Psoas muscle (tissue), 8 donors: ENCODE data around the gene ITGAL. TPM values are rescaled to one million over a fixed set of nuclear protein-coding genes. Genes with fewer than 3 reads are reported as not detected.

Source experiments
- ATAC-seq, 4 donors: fragments of 200-7000 bp; cut with Tn5 transposase; one replicate each; pipeline ENCODE4 v1.9.1; 2020; ENCODE audit warnings: moderate library complexity in 3 of 4, mild to moderate bottlenecking in 2 of 4
- DNase-seq, 2 donors: peaks; one replicate each; pipeline ENCODE4 v3.0.0-alpha.2; 2020
- H3K27ac ChIP-seq: fragments of 200-600 bp; one replicate; pipeline ENCODE4 v1.8.0; 2022
- H3K27me3 ChIP-seq, 3 donors: fragments of 200-600 bp in 1 of 3; one replicate each; pipeline versions ENCODE4 v1.6.1 to v1.8.0; 2013 to 2022; ENCODE audit warnings: low read length in 2 of 3, mild to moderate bottlenecking in 2 of 3, moderate library complexity in 1 of 3; ENCODE audit not compliant: insufficient read depth in 3 of 3
- H3K36me3 ChIP-seq, 2 donors: fragments of 200-600 bp in 1 of 2; one replicate each; pipeline versions ENCODE4 v1.6.1 to v1.8.0; 2013 to 2022; ENCODE audit warnings: low read depth in 1 of 2, mild to moderate bottlenecking in 1 of 2, moderate library complexity in 1 of 2; ENCODE audit not compliant: insufficient read depth in 1 of 2
- H3K4me1 ChIP-seq: fragments of 200-600 bp; one replicate; pipeline ENCODE4 v1.8.0; 2022
- H3K4me3 ChIP-seq: fragments of 200-600 bp; one replicate; pipeline ENCODE4 v1.8.0; 2022; ENCODE audit warnings: mild to moderate bottlenecking
- H3K9me3 ChIP-seq: fragments of 200-600 bp; one replicate; pipeline ENCODE4 v1.8.0; 2022
- CTCF ChIP-seq: fragments of 200-600 bp; IDR thresholded peaks from one replicate; pipeline ENCODE4 v1.8.0; 2022; ENCODE audit warnings: antibody characterized with exemption
- WGBS, 3 donors: extraction: QIAGEN DNeasy Blood & Tissue Kit; methylation state at CpG; one replicate each; pipeline versions ENCODE4 v1.1.6 to v1.1.7; 2013; 5-methylcytosine and 5-hydroxymethylcytosine counted together
- intact Hi-C, 2 donors: fragments of 100-400 bp; cut with DNase I; formaldehyde crosslinking; loops; one replicate each; pipeline versions ENCODE4 v1.11.0 to v1.14.2; 2022
- polyA plus RNA-seq, 3 donors: library from polyadenylated mRNA; stranded (reverse); fragments of 200-250 nt; gene quantifications; one replicate each; pipeline ENCODE4 v1.2.3, GENCODE V29; 2013
- total RNA-seq, 4 donors: library from RNA; stranded (reverse); fragmentation: NEBNext Ultra II Directional in 2 of 4; extraction: Animal tissue kit (Norgen Biotek cat#: 25700) in 2 of 4; gene quantifications; one replicate each; pipeline versions ENCODE4 v1.2.1 to v1.2.4, GENCODE V29; 2021 to 2023
- donor health status: healthy with polysubstance abuse.
- donor health status: DM: no; HTN: no; CAD: no; lungs with moderate emphysema.
- donor health status: Bipolar disorder and iron deficiency.
- donor health status: healthy.
- donor health status: DM: yes; HTN: yes; CAD: no.
- donor health status: DM: no; HTN: no; CAD: no.
- donor health status: DM: no; HTN: no; CAD: no.
- donor health status: DM: yes; HTN: yes; CAD: no.

ITGAL gene
- total and polyA plus RNA-seq, 7 donors, result 0.21 to 3.0 (median 1.1) TPM

GRCh38 chr16:30439720-30440348, 32.7 kb upstream of the ITGAL start:
- Histone ChIP-seq H3K36me3 (peaks cover 0 to 17% of the 10 kb centered on the region in 2 donors), H3K4me1 (peaks cover 16% of the 10 kb centered on the region), H3K27me3 (no peaks in the 10 kb centered on the region), H3K9me3 (no peaks in the 10 kb centered on the region), H3K4me3 (no peak overlapping the region), H3K27ac (no peak overlapping the region)
- WGBS, 3 donors, result 86 to 91% (median 88%) methylated on average over 6 of the region's 6 CpGs
- no peak for TF ChIP-seq CTCF
- intact Hi-C loops, result loop anchor here in 1 of 2 donors (10.0 kb wide), 1 partner anchor 195 kb away; no protein-coding TSS in a partner anchor
- ATAC-seq (no peak), DNase-seq (no peak)

GRCh38 chr16:30443631-30444030, 28.9 kb upstream of the ITGAL start:
- peak overlapping the region; percentile 97 for H3K4me3 ChIP-seq
- ATAC-seq (no peak), DNase-seq (no peak)
- 63 to 78% (median 69%) methylated on average over 2 of the region's 2 CpGs for WGBS, 3 donors
- no peak for TF ChIP-seq CTCF
- peaks cover 0 to 17% of the 10 kb centered on the region in 2 donors for H3K36me3 ChIP-seq
- peaks cover 22% of the 10 kb centered on the region for H3K4me1 ChIP-seq
- peak overlapping the region; percentile 9 for H3K27ac ChIP-seq
- no peaks in the 10 kb centered on the region for H3K9me3 ChIP-seq
- intact Hi-C loops, result loop anchor here (1.0 to 10.0 kb wide), 2 partner anchors 13 to 191 kb away; partner anchors contain the start of gene DCTPP1 (in 1 of the 2)
- no peaks in the 10 kb centered on the region for H3K27me3 ChIP-seq

DNA sequence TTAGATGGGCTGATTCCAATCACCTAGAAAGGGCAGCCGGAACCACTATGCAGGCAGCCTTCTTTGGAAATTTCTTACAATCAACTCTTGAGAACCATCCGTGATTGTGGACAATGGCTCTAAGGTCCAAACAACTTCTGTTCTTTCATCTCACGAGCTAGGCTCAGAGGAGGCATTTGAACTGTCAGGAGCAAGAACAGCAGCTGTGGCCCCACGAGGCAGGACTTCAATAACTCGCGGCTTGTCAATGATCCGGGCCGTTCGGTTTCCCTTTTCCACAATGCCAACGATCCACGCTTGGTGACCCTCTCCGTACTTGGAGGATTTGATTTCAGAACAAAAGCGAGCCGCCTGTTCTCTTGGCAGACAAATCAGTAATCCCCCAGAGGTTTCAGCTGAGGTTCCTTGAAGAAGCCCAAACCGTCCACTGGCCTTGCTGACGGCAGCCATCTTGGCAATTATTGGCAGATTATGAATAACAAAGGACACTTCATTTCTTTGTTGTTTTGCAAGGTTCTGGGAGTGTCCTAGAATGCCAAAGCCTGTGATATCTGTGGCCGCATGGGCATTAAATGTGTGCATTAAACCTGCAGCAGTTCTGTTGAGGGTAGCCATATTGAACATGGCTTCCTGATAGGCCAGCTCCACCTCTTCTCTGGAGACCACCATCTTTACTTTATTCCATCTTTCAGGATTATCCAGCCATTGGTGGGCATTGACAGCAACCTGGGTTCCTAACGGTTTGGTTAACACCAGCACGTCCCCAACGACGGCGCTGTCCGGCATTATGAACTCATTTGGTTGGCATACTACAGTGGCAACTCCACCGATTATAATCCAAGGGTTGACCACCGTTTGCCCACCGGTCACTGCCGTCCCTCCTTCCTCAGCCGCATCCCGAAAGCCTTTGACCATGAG, 28.1 kb upstream of the ITGAL start:
- Histone ChIP-seq H3K4me3 (peak overlapping the region; percentile 97), H3K9me3 (no peaks in the 10 kb centered on the region), H3K36me3 (peaks cover 0 to 17% of the 10 kb centered on the region in 2 donors), H3K27ac (peak overlapping the region; percentile 100), H3K27me3 (no peaks in the 10 kb centered on the region), H3K4me1 (peaks cover 22% of the 10 kb centered on the region)
- no peak for ATAC-seq
- DNase-seq, result no peak
- intact Hi-C loops, result loop anchor here (1.0 to 10.0 kb wide), 3 partner anchors 83 to 190 kb away; partner anchors contain the start of gene ZNF768 (in 1 of the 2)
- no peak for TF ChIP-seq CTCF
- 86 to 90% (median 87%) methylated on average over 29 of the region's 29 CpGs for WGBS, 3 donors

DNA sequence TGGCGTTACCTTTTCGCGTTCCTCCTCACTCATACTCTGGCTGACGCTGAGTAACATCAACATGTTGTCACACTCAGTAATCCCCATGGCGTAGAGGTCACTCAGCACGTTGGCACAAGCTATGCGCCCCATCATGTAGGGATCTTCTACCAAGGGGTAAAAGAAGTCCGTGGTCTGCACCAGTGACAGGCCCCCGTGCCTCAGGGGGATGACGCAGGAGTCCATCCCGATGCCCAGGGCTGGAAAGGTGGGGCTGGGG, 27.5 kb upstream of the ITGAL start:
- H3K27ac ChIP-seq, result peak overlapping the region; percentile 100
- ATAC-seq, result no peak

More for the DNA sequence above, 27.5 kb upstream of the ITGAL start:
- peaks cover 0 to 17% of the 10 kb centered on the region in 2 donors for H3K36me3 ChIP-seq
- peaks cover 22% of the 10 kb centered on the region for H3K4me1 ChIP-seq
- peak in 1 of 2 donors; percentile 22 for DNase-seq
- H3K9me3 ChIP-seq, result no peaks in the 10 kb centered on the region
- H3K27me3 ChIP-seq, result no peaks in the 10 kb centered on the region
- intact Hi-C loops, result loop anchor here (1.0 to 10.0 kb wide), 3 partner anchors 82 to 190 kb away; partner anchors contain the start of gene ZNF768 (in 1 of the 2)
- WGBS, 3 donors, result 21 to 24% (median 24%) methylated on average over 11 of the region's 11 CpGs
- TF ChIP-seq CTCF, result no peak
- peak overlapping the region; percentile 97 for H3K4me3 ChIP-seq
